Regular cardiac myocyte (primary cell): ENCODE measurements around the gene GALNTL6. TPM values are rescaled to one million over a fixed set of nuclear protein-coding genes. Genes with fewer than 3 reads are reported as not detected.

Experiments used
- total RNA-seq: library from RNA; depleted of rRNA; stranded (reverse); fragments of >200 nt; gene quantifications from 2 replicates; pipeline ENCODE4 v1.2.3, GENCODE V29; 2014

The GALNTL6 gene
- total RNA-seq = under 0.01 TPM in 2 replicates

GRCh38 chr4:171812665-171813525, at the start of gene GALNTL6:
Gene GALNTL6 (plus strand): TSS chr4:171813404.

